Measurements from ENCODE around the gene STAC2. TPM values are rescaled to one million over a fixed set of nuclear protein-coding genes. Genes with fewer than 3 reads are reported as not detected.

Gene STAC2
- total and polyA plus RNA-seq, 9 of the 15 experiments (the other 6 are each of a cell fraction or from before 2014, with no cell fraction given) = not detected

DNA sequence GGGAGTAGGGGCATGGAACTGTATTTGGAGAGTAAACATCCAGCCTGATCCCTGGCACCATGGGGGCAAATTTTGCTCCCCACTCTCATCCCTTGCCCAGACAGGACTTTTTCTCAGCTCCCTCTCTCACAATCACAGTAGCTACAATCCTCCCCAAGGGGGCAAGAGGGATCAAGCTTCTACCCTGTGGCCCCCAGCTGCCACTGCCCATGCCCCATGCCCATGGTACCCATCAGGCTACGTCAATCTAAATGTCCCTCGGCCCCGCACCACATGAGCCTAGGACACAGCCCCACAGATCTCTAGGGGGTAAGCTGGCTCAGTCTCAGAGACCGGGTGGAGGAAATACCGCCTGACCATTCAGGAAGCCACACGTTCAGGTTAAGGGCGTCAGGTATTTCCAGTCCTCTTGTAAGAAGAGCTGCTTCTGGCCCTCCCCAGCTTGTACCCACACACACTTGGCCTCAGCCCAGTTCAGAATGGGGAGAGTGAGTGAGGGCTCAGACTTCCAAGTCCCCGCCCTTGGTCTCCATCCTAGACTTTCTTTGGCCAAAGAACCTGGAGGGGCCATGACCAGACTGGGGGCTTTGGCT lies 30.1 kb downstream of the STAC2 start:
- Histone ChIP-seq H2AFZ (ENCODE audit: low read depth, low read length) (no peak overlapping the region), H3K27ac (ENCODE audit: extremely low read depth, low read depth, low read length) (no peak overlapping the region; the same call in 2 of the 3 replicates), H3K27me3 (ENCODE audit: control insufficient read depth in 2 of 2, insufficient read depth in 2 of 2, low read length in 2 of 2) (no peaks in the 10 kb centered on the region), H3K4me1 (replicated peaks in 1 of 2; ENCODE audit: control insufficient read depth in 2 of 2, insufficient read depth in 2 of 2, low read length in 2 of 2) (peaks cover 33 to 49% of the 10 kb centered on the region in 2 experiments; a peak in 4 of 5 replicates), H3K9me3 (replicated peaks; ENCODE audit: control insufficient read depth, insufficient read depth, low read depth, low read length) (no peaks in the 10 kb centered on the region), H3K79me2 (ENCODE audit: control insufficient read depth, insufficient read depth, low read length) (peaks cover 25% of the 10 kb centered on the region), H4K20me1 (replicated peaks; ENCODE audit: control insufficient read depth, insufficient read depth, low read length) (no peaks in the 10 kb centered on the region), H3K4me3 (no peak overlapping the region), H3K4me2 (ENCODE audit: insufficient read depth, low read length) (no peak overlapping the region), H3K9ac (ENCODE audit: insufficient read depth in 1 of 2, low read depth in 2 of 2, low read length in 2 of 2) (peak overlapping the region in 1 of 2 experiments; percentile 83; a peak in 1 of 4 replicates), H3K36me3 (ENCODE audit: control insufficient read depth, insufficient read depth, low read length) (peaks cover 29% of the 10 kb centered on the region; the same call in 2 of the 3 replicates), H3K9me1 (ENCODE audit: control insufficient read depth, insufficient read depth, low read length) (no peaks in the 10 kb centered on the region)
- CTCF ChIA-PET (ENCODE audit: low intra/inter-chr PET ratio) = no interaction called here
- no TSS peak for BruUV-seq (replicated peaks)
- ATAC-seq (no peak), DNase-seq (ENCODE audit: extremely low read depth in 1 of 4, low spot score in 3 of 4) (no peak), FAIRE-seq (no peak)
- TF ChIP-seq, protein P1, sequence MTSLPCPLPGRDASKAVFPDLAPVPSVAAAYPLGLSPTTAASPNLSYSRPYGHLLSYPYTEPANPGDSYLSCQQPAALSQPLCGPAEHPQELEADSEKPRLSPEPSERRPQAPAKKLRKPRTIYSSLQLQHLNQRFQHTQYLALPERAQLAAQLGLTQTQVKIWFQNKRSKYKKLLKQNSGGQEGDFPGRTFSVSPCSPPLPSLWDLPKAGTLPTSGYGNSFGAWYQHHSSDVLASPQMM (CRISPR knock-in tag; IDR thresholded peaks at IDR 0.05) = no peak
- no peak for TF ChIP-seq FUS (optimal IDR thresholded peaks at IDR 0.05; ENCODE audit: low read depth, low read length)
- TF ChIP-seq SP2 (IDR thresholded peaks at IDR 0.05; ENCODE audit: extremely low read depth, low read depth, low read length, poor library complexity, severe bottlenecking) = no peak
- TF ChIP-seq ESRRB (CRISPR knock-in tag; IDR thresholded peaks at IDR 0.05; ENCODE audit: borderline replicate concordance) = no peak
- no peak for TF ChIP-seq ZNF41 (CRISPR knock-in tag; conservative IDR thresholded peaks at IDR 0.05)
- TF ChIP-seq, protein P2, sequence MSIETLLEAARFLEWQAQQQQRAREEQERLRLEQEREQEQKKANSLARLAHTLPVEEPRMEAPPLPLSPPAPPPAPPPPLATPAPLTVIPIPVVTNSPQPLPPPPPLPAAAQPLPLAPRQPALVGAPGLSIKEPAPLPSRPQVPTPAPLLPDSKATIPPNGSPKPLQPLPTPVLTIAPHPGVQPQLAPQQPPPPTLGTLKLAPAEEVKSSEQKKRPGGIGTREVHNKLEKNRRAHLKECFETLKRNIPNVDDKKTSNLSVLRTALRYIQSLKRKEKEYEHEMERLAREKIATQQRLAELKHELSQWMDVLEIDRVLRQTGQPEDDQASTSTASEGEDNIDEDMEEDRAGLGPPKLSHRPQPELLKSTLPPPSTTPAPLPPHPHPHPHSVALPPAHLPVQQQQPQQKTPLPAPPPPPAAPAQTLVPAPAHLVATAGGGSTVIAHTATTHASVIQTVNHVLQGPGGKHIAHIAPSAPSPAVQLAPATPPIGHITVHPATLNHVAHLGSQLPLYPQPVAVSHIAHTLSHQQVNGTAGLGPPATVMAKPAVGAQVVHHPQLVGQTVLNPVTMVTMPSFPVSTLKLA (conservative IDR thresholded peaks at IDR 0.05) = no peak
- no peak for TF ChIP-seq ZZZ3 (IDR thresholded peaks at IDR 0.05)
- TF ChIP-seq FOXJ2 (tag; IDR thresholded peaks at IDR 0.05) = no peak
- no peak for TF ChIP-seq DIDO1 (tag; IDR thresholded peaks at IDR 0.05; ENCODE audit: low read depth)
- TF ChIP-seq CBX1 (IDR thresholded peaks at IDR 0.05; ENCODE audit: low read depth) = no peak
- no peak for TF ChIP-seq HNRNPUL1 (IDR thresholded peaks at IDR 0.05; ENCODE audit: low read length)
- no peak for TF ChIP-seq BRF2 (IDR thresholded peaks at IDR 0.05; ENCODE audit: borderline replicate concordance, insufficient read depth, insufficient read length)
- no peak for TF ChIP-seq SUPT5H (IDR thresholded peaks at IDR 0.05)
- no peak for TF ChIP-seq SMARCC2 (IDR thresholded peaks at IDR 0.05; ENCODE audit: low read depth)
- TF ChIP-seq ZBTB17 (CRISPR knock-in tag; IDR thresholded peaks at IDR 0.05) = no peak
- TF ChIP-seq ZNF174 (CRISPR knock-in tag; IDR thresholded peaks at IDR 0.05) = no peak
- intact Hi-C loops (cut with micrococcal nuclease) (no loop called here), in situ Hi-C loops (cut with MboI) (no loop called here)
- 69% methylated on average over 5 of the region's 8 CpGs for WGBS (ENCODE audit: insufficient coverage, low coverage, missing lambda C conversion rate)
- POLR2A ChIA-PET = interaction anchor here (0.5 to 1.3 kb wide), 8 partner anchors 9 to 750 kb away, joined by 3 to 6 read pairs (median 4); no protein-coding TSS in a partner anchor

Data from K562 (cell line).